ENCODE measurements around the gene FANK1.

GRCh38 chr10:125886914-125887512, 9.4 kb upstream of the FANK1 start:
- TF ChIP-seq EZH2phosphoT487 (IDR thresholded peaks at IDR 0.05; ENCODE audit: low read depth, severe bottlenecking, unreplicated experiment) (no peak), CTCF (IDR thresholded peaks at IDR 0.05; ENCODE audit: poor library complexity) (no peak), EZH2 (IDR thresholded peaks at IDR 0.05; ENCODE audit: borderline replicate concordance) (no peak)
